GM23248 (cell line): ENCODE results near the gene ITIH3. TPM values are rescaled to one million over a fixed set of nuclear protein-coding genes. Genes with fewer than 3 reads are reported as not detected.

Source experiments
- DNase-seq: peaks from one replicate; pipeline ENCODE4 v3.0.0-alpha.2; 2015
- H2AFZ ChIP-seq: fragments of 200-600 bp; sonication (generic); 2 replicates; pipeline ENCODE4 v1.6.1; 2016; ENCODE audit warnings: antibody characterized with exemption
- H3F3A ChIP-seq: fragments of 200-600 bp; sonication (generic); 2 replicates; pipeline ENCODE4 v1.6.1; 2016; ENCODE audit warnings: mild to moderate bottlenecking, antibody characterized with exemption, mixed run types; ENCODE audit not compliant: insufficient read depth
- H3K27ac ChIP-seq: fragments of 200-600 bp; sonication (generic); 2 replicates; pipeline ENCODE4 v1.5.1; 2016; ENCODE audit warnings: mild to moderate bottlenecking
- H3K27me3 ChIP-seq: fragments of 200-600 bp; sonication (generic); replicated peaks from 2 replicates; pipeline ENCODE4 v1.6.1; 2016; ENCODE audit warnings: mild to moderate bottlenecking; ENCODE audit not compliant: insufficient read depth
- H3K36me3 ChIP-seq: fragments of 200-600 bp; sonication (generic); 2 replicates; pipeline ENCODE4 v1.6.1; 2016; ENCODE audit warnings: low read depth, mild to moderate bottlenecking
- H3K4me1 ChIP-seq: fragments of 200-600 bp; sonication (generic); 2 replicates; pipeline ENCODE4 v1.6.1; 2016; ENCODE audit warnings: mild to moderate bottlenecking; ENCODE audit not compliant: insufficient read depth
- H3K4me2 ChIP-seq: fragments of 200-600 bp; sonication (generic); one replicate; pipeline ENCODE4 v1.6.1; 2016; ENCODE audit warnings: mild to moderate bottlenecking; ENCODE audit not compliant: unreplicated experiment
- H3K4me3 ChIP-seq: fragments of 200-600 bp; sonication (generic); 2 replicates; pipeline ENCODE4 v1.5.1; 2016; ENCODE audit warnings: mild to moderate bottlenecking
- H3K79me2 ChIP-seq: fragments of 200-600 bp; sonication (generic); 2 replicates; pipeline ENCODE4 v1.6.1; 2016; ENCODE audit warnings: mild to moderate bottlenecking; ENCODE audit not compliant: insufficient read depth
- H3K9ac ChIP-seq: fragments of 200-600 bp; sonication (generic); 2 replicates; pipeline ENCODE4 v1.6.1; 2016; ENCODE audit warnings: mild to moderate bottlenecking
- H3K9me2 ChIP-seq: fragments of 200-600 bp; sonication (generic); 2 replicates; pipeline ENCODE4 v1.6.1; 2016; ENCODE audit warnings: mixed run types, mild to moderate bottlenecking, moderate library complexity; ENCODE audit not compliant: insufficient read depth
- H3K9me3 ChIP-seq: fragments of 200-600 bp; sonication (generic); one replicate; pipeline ENCODE4 v1.6.1; 2017; ENCODE audit warnings: low read depth
- H4K20me1 ChIP-seq: fragments of 200-600 bp; sonication (generic); 2 replicates; pipeline ENCODE4 v1.6.0; 2016; ENCODE audit not compliant: insufficient read depth
- EZH2 ChIP-seq: fragments of 200-600 bp; sonication (generic); IDR thresholded peaks from 2 replicates; pipeline ENCODE4 v1.6.1; 2018; ENCODE audit warnings: antibody characterized with exemption, mild to moderate bottlenecking; ENCODE audit not compliant: insufficient read depth, poor library complexity, severe bottlenecking
- EZH2phosphoT487 ChIP-seq: fragments of 200-600 bp; sonication (generic); IDR thresholded peaks from 2 replicates; pipeline ENCODE4 v1.6.1; 2018; ENCODE audit warnings: antibody characterized with exemption, moderate library complexity, mild to moderate bottlenecking, low read depth; ENCODE audit not compliant: insufficient read depth
- WGBS, 2 experiments: methylation state at CpG; one replicate each; pipeline ENCODE4 v1.1.6; 2015 to 2017; ENCODE audit warnings: low lambda C conversion rate in 2 of 2, low coverage in 1 of 2; ENCODE audit errors: missing lambda C conversion rate in 2 of 2; 5-methylcytosine and 5-hydroxymethylcytosine counted together
- in situ Hi-C: fragments of 300-500 bp; cut with MboI; formaldehyde crosslinking; loops from 2 replicates; pipeline ENCODE4 v1.15.0; 2020
- microRNA-seq: library from miRNA; unstranded; fragments of <30 nt; microRNA quantifications from one replicate; pipeline ENCODE4, GENCODE V29; 2016; ENCODE audit warnings: borderline number of aligned reads
- polyA plus RNA-seq: library from polyadenylated mRNA; unstranded; fragments of >200 nt; fragmentation: Nextera tagmentation; extraction: Ambion mirVana; gene quantifications from 2 replicates; pipeline ENCODE4 v1.2.1, GENCODE V29; 2016
- small RNA-seq: library from RNA; depleted of rRNA; stranded (forward); fragments of <200 nt; gene quantifications from one replicate; pipeline ENCODE3, GENCODE V24; 2014; ENCODE audit warnings: low read depth, low replicate concordance
- total RNA-seq: library from RNA; depleted of rRNA; stranded (reverse); fragments of >200 nt; shearing (Covaris generic); gene quantifications from 2 replicates; pipeline ENCODE4 v1.2.3, GENCODE V29; 2014; rRNA removed

The ITIH3 gene
- total and polyA plus RNA-seq, 2 experiments from 2014 or later, result not detected

DNA sequence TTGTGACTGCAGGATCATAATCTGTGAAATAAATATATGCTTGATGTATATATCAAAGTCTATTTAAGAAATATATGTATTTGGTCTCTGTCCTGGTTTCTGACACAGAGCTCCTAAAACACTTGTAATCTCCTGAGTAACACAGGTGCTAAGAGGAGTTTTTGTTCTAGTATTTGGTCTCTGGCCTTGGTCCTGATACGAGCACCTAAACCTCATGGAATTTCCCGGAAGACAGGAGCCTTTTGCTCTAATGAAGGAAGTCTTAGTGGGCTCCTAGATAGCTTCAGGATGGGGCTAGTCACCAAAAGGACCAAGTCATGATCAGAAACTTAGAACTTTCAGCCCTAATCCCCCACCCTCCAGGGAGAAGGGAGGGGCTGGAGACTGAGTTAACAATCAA, 59.4 kb downstream of the ITIH3 start:
- no peak overlapping the region for H3K4me2 ChIP-seq
- H3K4me3 ChIP-seq, result no peak overlapping the region
- H3K79me2 ChIP-seq, result no peaks in the 10 kb centered on the region
- H3F3A ChIP-seq, result no peaks in the 10 kb centered on the region
- H3K9me2 ChIP-seq, result no peaks in the 10 kb centered on the region
- WGBS, 2 experiments, result 95 to 100% methylated on average over 2 of the region's 2 CpGs
- H4K20me1 ChIP-seq, result no peaks in the 10 kb centered on the region
- DNase-seq, result no peak
- no peak for TF ChIP-seq EZH2phosphoT487
- TF ChIP-seq EZH2, result no peak
- in situ Hi-C loops, result no loop called here
- peaks cover under 1% of the 10 kb centered on the region for H3K4me1 ChIP-seq
- no peak overlapping the region for H3K27ac ChIP-seq
- H2AFZ ChIP-seq, result no peak overlapping the region
- no peak overlapping the region for H3K9ac ChIP-seq
- H3K9me3 ChIP-seq, result no peaks in the 10 kb centered on the region
- no peaks in the 10 kb centered on the region for H3K36me3 ChIP-seq
- no peaks in the 10 kb centered on the region for H3K27me3 ChIP-seq

DNA sequence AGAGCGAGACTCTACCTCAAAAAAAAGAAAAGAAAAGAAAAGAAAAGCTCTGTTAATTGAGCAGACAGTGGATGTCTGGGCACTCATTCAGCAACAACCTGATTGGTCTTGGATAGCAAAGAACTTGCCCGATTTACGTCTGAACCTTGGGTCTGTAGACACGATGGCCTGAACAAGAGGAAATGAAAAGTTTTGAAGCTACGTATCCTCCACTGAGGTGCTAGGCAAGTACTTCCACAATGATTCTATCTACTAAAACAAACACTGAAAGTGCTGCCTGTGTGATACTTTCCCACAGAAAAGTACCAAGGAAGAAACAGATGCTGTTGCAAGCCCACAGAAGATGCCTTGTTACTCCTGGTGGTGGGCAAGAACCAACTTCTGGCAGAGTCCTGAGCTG, 62.1 kb downstream of the ITIH3 start:
- Histone ChIP-seq H3K27me3 (no peaks in the 10 kb centered on the region), H3K4me3 (no peak overlapping the region), H3K4me2 (no peak overlapping the region), H3K4me1 (no peaks in the 10 kb centered on the region), H4K20me1 (no peaks in the 10 kb centered on the region), H3F3A (no peaks in the 10 kb centered on the region), H3K9me3 (no peaks in the 10 kb centered on the region), H3K36me3 (no peaks in the 10 kb centered on the region), H2AFZ (no peak overlapping the region), H3K9ac (no peak overlapping the region), H3K9me2 (no peaks in the 10 kb centered on the region), H3K79me2 (no peaks in the 10 kb centered on the region), H3K27ac (no peak overlapping the region)
- 87 to 96% methylated on average over 5 of the region's 5 CpGs for WGBS, 2 experiments
- no peak for TF ChIP-seq EZH2phosphoT487
- no peak for TF ChIP-seq EZH2
- DNase-seq, result no peak
- in situ Hi-C loops, result no loop called here

DNA sequence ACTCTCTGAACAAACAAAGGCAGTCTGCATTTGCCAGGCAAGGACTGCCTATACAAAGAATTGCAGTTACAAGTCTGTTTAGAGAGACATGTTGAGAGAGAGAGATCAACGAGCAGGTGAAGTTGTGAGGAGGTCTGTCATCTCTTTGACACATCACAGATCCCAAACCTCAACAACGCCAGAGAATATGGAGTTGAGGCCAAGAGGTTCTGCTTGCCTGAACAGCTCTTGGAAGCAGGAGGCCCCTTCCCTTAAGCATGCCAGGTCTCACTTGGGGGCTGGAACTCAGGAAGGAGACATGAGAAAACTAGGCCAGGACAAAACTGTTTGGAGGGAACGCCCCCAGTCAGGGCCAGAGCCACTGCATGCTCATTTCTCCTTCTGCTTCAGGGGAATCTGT, 62.5 kb downstream of the ITIH3 start:
- in situ Hi-C loops, result no loop called here
- TF ChIP-seq EZH2 (no peak), EZH2phosphoT487 (no peak)
- no peak overlapping the region for H2AFZ ChIP-seq
- no peaks in the 10 kb centered on the region for H3K36me3 ChIP-seq
- no peaks in the 10 kb centered on the region for H3K9me2 ChIP-seq
- no peak overlapping the region for H3K27ac ChIP-seq
- no peak overlapping the region for H3K9ac ChIP-seq
- H3K4me2 ChIP-seq, result no peak overlapping the region
- no peak for DNase-seq
- H3K4me3 ChIP-seq, result no peak overlapping the region
- no peaks in the 10 kb centered on the region for H3F3A ChIP-seq
- no peaks in the 10 kb centered on the region for H3K79me2 ChIP-seq
- no peaks in the 10 kb centered on the region for H3K4me1 ChIP-seq
- no peaks in the 10 kb centered on the region for H3K27me3 ChIP-seq
- H3K9me3 ChIP-seq, result no peaks in the 10 kb centered on the region
- H4K20me1 ChIP-seq, result no peaks in the 10 kb centered on the region
- 84 to 85% methylated on average over 3 of the region's 3 CpGs for WGBS, 2 experiments

DNA sequence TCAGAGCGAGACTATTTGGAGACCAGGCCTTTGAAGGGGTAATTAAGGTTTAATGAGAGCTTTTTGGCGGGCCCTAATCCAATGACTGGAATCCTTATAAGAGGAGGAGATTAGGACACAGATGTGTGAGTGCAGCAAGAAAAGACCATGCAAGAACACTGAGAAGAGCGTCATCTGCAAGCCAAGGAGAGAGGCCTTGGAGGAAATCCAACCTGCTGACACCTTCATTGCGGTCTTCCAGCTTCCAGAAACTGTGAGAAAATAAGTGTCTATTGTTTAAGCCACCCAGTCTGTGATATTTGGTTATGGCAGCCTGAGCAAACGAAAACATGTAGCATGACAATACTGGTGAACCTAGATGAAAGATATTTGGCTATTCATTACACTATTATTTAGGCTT, 63.3 kb downstream of the ITIH3 start:
- WGBS, 2 experiments, result 95 to 96% methylated on average over 5 of the region's 5 CpGs
- no peak overlapping the region for H3K4me3 ChIP-seq
- H2AFZ ChIP-seq, result no peak overlapping the region
- no peaks in the 10 kb centered on the region for H3K36me3 ChIP-seq
- in situ Hi-C loops, result no loop called here
- H3K9ac ChIP-seq, result no peak overlapping the region
- H3F3A ChIP-seq, result no peaks in the 10 kb centered on the region
- H3K27ac ChIP-seq, result no peak overlapping the region
- TF ChIP-seq EZH2phosphoT487 (no peak), EZH2 (no peak)
- H3K9me2 ChIP-seq, result no peaks in the 10 kb centered on the region
- no peak for DNase-seq
- no peak overlapping the region for H3K4me2 ChIP-seq
- H4K20me1 ChIP-seq, result no peaks in the 10 kb centered on the region
- no peaks in the 10 kb centered on the region for H3K9me3 ChIP-seq
- H3K4me1 ChIP-seq, result no peaks in the 10 kb centered on the region
- H3K27me3 ChIP-seq, result no peaks in the 10 kb centered on the region
- no peaks in the 10 kb centered on the region for H3K79me2 ChIP-seq

Small RNA genes lying within 50 kb of the gene (microRNA-seq; reads per million reads assigned to microRNA genes)
- gene MIR8064, result not detected

Small RNA genes lying within 50 kb of the gene (small RNA-seq; reads per million reads assigned to genes)
- gene MIR8064 (not detected), gene MUSTN1 (not detected)

Other genes starting within 250 kb of the ITIH3 start
- 30.1 and 42.6 TPM in 2 replicates for gene PBRM1, start 108.9 kb upstream of the ITIH3 start, total RNA-seq
- gene PBRM1, start 108.9 kb upstream of the ITIH3 start, polyA plus RNA-seq, result 53.5 and 60.3 TPM in 2 replicates
- gene GNL3, start 108.8 kb upstream of the ITIH3 start, total RNA-seq, result 90.2 and 98.8 TPM in 2 replicates
- gene GNL3, start 108.8 kb upstream of the ITIH3 start, polyA plus RNA-seq, result 95.3 and 108 TPM in 2 replicates
- gene GLT8D1, start 89.0 kb upstream of the ITIH3 start, total RNA-seq, result 148 and 151 TPM in 2 replicates
- gene GLT8D1, start 89.0 kb upstream of the ITIH3 start, polyA plus RNA-seq, result 140 and 149 TPM in 2 replicates
- gene SPCS1, start 88.7 kb upstream of the ITIH3 start, total RNA-seq, result 184 and 271 TPM in 2 replicates
- gene SPCS1, start 88.7 kb upstream of the ITIH3 start, polyA plus RNA-seq, result 366 and 369 TPM in 2 replicates
- gene NEK4, start 23.9 kb upstream of the ITIH3 start, total RNA-seq, result 15.8 and 17.6 TPM in 2 replicates
- 8.4 and 8.7 TPM in 2 replicates for gene NEK4, start 23.9 kb upstream of the ITIH3 start, polyA plus RNA-seq
- not detected in 2 replicates for gene ITIH1, start 17.2 kb upstream of the ITIH3 start, total RNA-seq
- not detected in 2 replicates for gene ITIH1, start 17.2 kb upstream of the ITIH3 start, polyA plus RNA-seq
- 0.11 TPM in 1 of 2 replicates, not detected in the other for gene ITIH4, start 35.9 kb downstream of the ITIH3 start, total RNA-seq
- gene ITIH4, start 35.9 kb downstream of the ITIH3 start, polyA plus RNA-seq, result not detected in 2 replicates
- gene MUSTN1, start 40.2 kb downstream of the ITIH3 start, total RNA-seq, result not detected in 2 replicates
- not detected in 2 replicates for gene MUSTN1, start 40.2 kb downstream of the ITIH3 start, polyA plus RNA-seq
- gene STIMATE, start 102.8 kb downstream of the ITIH3 start, total RNA-seq, result 10.3 and 11.5 TPM in 2 replicates
- 9.2 and 9.3 TPM in 2 replicates for gene STIMATE, start 102.8 kb downstream of the ITIH3 start, polyA plus RNA-seq